H1 (cell line): ENCODE measurements around the gene TBL2. TPM values are rescaled to one million over a fixed set of nuclear protein-coding genes. Genes with fewer than 3 reads are reported as not detected.

Source experiments
- EZH2 ChIP-seq: fragments of 200-600 bp; sonication (generic); IDR thresholded peaks from 2 replicates; pipeline ENCODE4 v1.7.1; 2012; ENCODE audit warnings: low read depth, mild to moderate bottlenecking, moderate library complexity, low read length, inconsistent platforms; ENCODE audit not compliant: severe bottlenecking
- FOSL1 ChIP-seq: IDR thresholded peaks from 2 replicates; pipeline ENCODE4 v1.6.1; 2011; ENCODE audit warnings: mild to moderate bottlenecking, low read depth, low read length, moderate library complexity; ENCODE audit not compliant: insufficient read depth
- JUND ChIP-seq: IDR thresholded peaks from 2 replicates; pipeline ENCODE4 v1.6.1; 2011; ENCODE audit warnings: mild to moderate bottlenecking, improper control_type of control experiment, low read length
- SP1 ChIP-seq: IDR thresholded peaks from 2 replicates; pipeline ENCODE4 v1.6.1; 2011; ENCODE audit warnings: low read depth, low read length
- SP4 ChIP-seq: IDR thresholded peaks from 2 replicates; pipeline ENCODE4 v1.6.1; 2012; ENCODE audit warnings: low read length, inconsistent platforms
- TAF1 ChIP-seq: IDR thresholded peaks from 2 replicates; pipeline ENCODE4 v1.6.1; 2011; ENCODE audit warnings: mild to moderate bottlenecking, low read depth, low read length
- polyA plus RNA-seq, 7 experiments: library from polyadenylated mRNA; depleted of rRNA in 3 of 7; stranded (reverse) in 5 of 7; unstranded in 2 of 7; fragments of >200 nt in 5 of 7; fragments of 200-250 nt in 2 of 7; gene quantifications; 1 replicate in 5 of 7; 2 replicates in 1 of 7; 4 replicates in 1 of 7; pipeline versions ENCODE4 v1.2.1 to v1.2.3, GENCODE V29; 2011 to 2013; ENCODE audit warnings: missing spikeins in 2 of 7, mixed read lengths in 2 of 7
- total RNA-seq: library from RNA; stranded (reverse); fragmentation: NEBNext Ultra II Directional; extraction: Animal tissue kit (Norgen Biotek cat#: 25700); gene quantifications from 2 replicates; pipeline ENCODE4 v1.2.1, GENCODE V29; 2021
- TF ChIP-seq, protein P1 (sequence below): fragments of 300-600 bp; sonication (generic); IDR thresholded peaks from 2 replicates; pipeline ENCODE4 v1.7.1; 2012; ENCODE audit warnings: low read length, moderate library complexity, mild to moderate bottlenecking, inconsistent platforms; ENCODE audit not compliant: insufficient replicate concordance

Gene TBL2
- total and polyA plus RNA-seq, 2 of the 8 experiments (the other 6 are each of a cell fraction or from before 2014, with no cell fraction given) = 25.8 to 29.7 TPM

GRCh38 chr7:73536479-73536878, 41.9 kb downstream of the TBL2 start (continued):
- TF ChIP-seq, protein P1, sequence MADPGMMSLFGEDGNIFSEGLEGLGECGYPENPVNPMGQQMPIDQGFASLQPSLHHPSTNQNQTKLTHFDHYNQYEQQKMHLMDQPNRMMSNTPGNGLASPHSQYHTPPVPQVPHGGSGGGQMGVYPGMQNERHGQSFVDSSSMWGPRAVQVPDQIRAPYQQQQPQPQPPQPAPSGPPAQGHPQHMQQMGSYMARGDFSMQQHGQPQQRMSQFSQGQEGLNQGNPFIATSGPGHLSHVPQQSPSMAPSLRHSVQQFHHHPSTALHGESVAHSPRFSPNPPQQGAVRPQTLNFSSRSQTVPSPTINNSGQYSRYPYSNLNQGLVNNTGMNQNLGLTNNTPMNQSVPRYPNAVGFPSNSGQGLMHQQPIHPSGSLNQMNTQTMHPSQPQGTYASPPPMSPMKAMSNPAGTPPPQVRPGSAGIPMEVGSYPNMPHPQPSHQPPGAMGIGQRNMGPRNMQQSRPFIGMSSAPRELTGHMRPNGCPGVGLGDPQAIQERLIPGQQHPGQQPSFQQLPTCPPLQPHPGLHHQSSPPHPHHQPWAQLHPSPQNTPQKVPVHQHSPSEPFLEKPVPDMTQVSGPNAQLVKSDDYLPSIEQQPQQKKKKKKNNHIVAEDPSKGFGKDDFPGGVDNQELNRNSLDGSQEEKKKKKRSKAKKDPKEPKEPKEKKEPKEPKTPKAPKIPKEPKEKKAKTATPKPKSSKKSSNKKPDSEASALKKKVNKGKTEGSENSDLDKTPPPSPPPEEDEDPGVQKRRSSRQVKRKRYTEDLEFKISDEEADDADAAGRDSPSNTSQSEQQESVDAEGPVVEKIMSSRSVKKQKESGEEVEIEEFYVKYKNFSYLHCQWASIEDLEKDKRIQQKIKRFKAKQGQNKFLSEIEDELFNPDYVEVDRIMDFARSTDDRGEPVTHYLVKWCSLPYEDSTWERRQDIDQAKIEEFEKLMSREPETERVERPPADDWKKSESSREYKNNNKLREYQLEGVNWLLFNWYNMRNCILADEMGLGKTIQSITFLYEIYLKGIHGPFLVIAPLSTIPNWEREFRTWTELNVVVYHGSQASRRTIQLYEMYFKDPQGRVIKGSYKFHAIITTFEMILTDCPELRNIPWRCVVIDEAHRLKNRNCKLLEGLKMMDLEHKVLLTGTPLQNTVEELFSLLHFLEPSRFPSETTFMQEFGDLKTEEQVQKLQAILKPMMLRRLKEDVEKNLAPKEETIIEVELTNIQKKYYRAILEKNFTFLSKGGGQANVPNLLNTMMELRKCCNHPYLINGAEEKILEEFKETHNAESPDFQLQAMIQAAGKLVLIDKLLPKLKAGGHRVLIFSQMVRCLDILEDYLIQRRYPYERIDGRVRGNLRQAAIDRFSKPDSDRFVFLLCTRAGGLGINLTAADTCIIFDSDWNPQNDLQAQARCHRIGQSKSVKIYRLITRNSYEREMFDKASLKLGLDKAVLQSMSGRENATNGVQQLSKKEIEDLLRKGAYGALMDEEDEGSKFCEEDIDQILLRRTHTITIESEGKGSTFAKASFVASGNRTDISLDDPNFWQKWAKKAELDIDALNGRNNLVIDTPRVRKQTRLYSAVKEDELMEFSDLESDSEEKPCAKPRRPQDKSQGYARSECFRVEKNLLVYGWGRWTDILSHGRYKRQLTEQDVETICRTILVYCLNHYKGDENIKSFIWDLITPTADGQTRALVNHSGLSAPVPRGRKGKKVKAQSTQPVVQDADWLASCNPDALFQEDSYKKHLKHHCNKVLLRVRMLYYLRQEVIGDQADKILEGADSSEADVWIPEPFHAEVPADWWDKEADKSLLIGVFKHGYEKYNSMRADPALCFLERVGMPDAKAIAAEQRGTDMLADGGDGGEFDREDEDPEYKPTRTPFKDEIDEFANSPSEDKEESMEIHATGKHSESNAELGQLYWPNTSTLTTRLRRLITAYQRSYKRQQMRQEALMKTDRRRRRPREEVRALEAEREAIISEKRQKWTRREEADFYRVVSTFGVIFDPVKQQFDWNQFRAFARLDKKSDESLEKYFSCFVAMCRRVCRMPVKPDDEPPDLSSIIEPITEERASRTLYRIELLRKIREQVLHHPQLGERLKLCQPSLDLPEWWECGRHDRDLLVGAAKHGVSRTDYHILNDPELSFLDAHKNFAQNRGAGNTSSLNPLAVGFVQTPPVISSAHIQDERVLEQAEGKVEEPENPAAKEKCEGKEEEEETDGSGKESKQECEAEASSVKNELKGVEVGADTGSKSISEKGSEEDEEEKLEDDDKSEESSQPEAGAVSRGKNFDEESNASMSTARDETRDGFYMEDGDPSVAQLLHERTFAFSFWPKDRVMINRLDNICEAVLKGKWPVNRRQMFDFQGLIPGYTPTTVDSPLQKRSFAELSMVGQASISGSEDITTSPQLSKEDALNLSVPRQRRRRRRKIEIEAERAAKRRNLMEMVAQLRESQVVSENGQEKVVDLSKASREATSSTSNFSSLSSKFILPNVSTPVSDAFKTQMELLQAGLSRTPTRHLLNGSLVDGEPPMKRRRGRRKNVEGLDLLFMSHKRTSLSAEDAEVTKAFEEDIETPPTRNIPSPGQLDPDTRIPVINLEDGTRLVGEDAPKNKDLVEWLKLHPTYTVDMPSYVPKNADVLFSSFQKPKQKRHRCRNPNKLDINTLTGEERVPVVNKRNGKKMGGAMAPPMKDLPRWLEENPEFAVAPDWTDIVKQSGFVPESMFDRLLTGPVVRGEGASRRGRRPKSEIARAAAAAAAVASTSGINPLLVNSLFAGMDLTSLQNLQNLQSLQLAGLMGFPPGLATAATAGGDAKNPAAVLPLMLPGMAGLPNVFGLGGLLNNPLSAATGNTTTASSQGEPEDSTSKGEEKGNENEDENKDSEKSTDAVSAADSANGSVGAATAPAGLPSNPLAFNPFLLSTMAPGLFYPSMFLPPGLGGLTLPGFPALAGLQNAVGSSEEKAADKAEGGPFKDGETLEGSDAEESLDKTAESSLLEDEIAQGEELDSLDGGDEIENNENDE = no peak
- no peak for TF ChIP-seq EZH2
- TF ChIP-seq SP1 = no peak
- no peak for TF ChIP-seq JUND
- no peak for TF ChIP-seq FOSL1
- TF ChIP-seq TAF1 = no peak
- TF ChIP-seq SP4 = no peak
